HAP-1 (cell line): ENCODE results near the gene DAAM1.

Experiments used
- DNase-seq, 2 experiments: peaks; one replicate each; pipeline ENCODE4 v3.0.0-alpha.2; 2016 to 2020; ENCODE audit warnings: low spot score in 2 of 2
- H3K27me3 ChIP-seq: fragments of 250-450 bp; sonication (Bioruptor Pico); 2 replicates; pipeline ENCODE4 v1.5.1; 2020; ENCODE audit warnings: low read depth, mild to moderate bottlenecking, moderate library complexity
- H3K36me3 ChIP-seq: fragments of 250-450 bp; sonication (Bioruptor Pico); replicated peaks from 2 replicates; pipeline ENCODE4 v1.5.1; 2020; ENCODE audit warnings: mild to moderate bottlenecking
- H3K4me1 ChIP-seq: fragments of 250-450 bp; sonication (Bioruptor Pico); 2 replicates; pipeline ENCODE4 v1.5.1; 2020; ENCODE audit warnings: mild to moderate bottlenecking
- H3K4me3 ChIP-seq: fragments of 250-450 bp; sonication (Bioruptor Pico); 2 replicates; pipeline ENCODE4 v1.5.1; 2020; ENCODE audit warnings: mild to moderate bottlenecking, moderate library complexity
- H3K9me3 ChIP-seq: fragments of 250-450 bp; sonication (Bioruptor Pico); 2 replicates; pipeline ENCODE4 v1.5.1; 2020; ENCODE audit warnings: mild to moderate bottlenecking, moderate library complexity
- in situ Hi-C: fragments of 300-500 bp; cut with MboI; formaldehyde crosslinking; loops from 3 replicates; pipeline ENCODE4 v1.14.3; 2020; ENCODE audit warnings: low sequenced_read_pairs, inconsistent platforms, mixed read lengths

DAAM1 gene

DNA sequence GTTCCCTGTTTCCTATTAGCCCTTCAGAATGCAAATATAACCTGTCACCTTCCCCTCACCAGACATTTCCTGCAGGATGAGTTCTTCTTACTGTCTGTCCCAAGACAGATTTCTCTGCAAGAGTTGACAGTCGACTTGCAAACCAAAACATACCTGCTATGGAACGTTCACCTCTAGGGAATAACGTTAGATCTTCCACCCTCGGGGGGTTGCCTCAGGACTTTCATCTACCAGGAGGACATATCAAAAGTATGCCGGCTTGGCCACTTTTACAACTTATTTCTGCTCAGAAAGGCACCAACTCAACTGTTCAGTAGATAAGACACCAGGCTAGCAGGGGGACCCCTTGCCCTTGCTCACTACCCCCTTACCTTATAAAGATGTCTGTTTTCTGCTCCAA lies 92.5 kb downstream of the DAAM1 start:
- no peak for DNase-seq
- no peaks in the 10 kb centered on the region for H3K9me3 ChIP-seq
- H3K4me1 ChIP-seq, result no peaks in the 10 kb centered on the region
- H3K4me3 ChIP-seq, result no peak overlapping the region
- no peaks in the 10 kb centered on the region; the same call in 1 of the 2 replicates for H3K36me3 ChIP-seq
- in situ Hi-C loops, result no loop called here
- no peaks in the 10 kb centered on the region for H3K27me3 ChIP-seq

DNA sequence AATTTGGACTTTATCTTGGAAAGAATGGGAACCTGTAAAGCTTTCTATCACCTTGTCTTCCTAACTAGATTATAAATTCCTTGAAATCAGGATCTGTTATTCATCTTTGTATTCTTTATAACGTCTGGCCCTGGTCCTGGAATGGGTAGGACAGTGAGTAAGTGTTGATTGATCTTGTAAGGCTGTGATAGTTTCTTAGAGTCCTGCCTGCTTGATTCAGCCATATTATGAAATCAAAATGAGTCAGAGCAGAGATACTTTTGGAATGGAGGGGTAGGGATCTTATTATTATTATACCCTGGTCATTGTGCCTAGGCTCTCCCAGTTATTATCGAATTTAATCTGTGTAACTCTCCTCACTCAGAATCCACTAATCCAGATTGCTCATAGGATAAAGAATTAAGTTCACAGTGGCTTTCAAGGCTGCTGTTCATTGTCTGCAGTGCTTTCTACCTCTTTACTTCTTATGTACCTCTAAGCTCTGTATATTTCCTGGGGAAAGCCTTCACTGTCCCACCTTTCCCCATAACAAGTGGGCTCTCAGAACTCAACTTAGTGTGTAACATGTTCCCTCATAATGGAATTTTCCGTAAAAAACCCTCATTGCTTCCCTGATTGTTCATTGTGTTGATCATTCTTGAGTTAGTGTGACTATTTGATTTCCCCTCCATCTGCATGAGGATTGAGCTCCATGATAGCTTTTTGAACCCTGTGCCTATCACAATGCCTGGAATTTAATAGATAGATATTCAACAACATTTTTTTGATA lies 93.3 kb downstream of the DAAM1 start:
- Histone ChIP-seq H3K9me3 (no peaks in the 10 kb centered on the region), H3K36me3 (no peaks in the 10 kb centered on the region; the same call in 1 of the 2 replicates), H3K4me1 (no peaks in the 10 kb centered on the region), H3K27me3 (no peaks in the 10 kb centered on the region), H3K4me3 (no peak overlapping the region)
- in situ Hi-C loops, result no loop called here
- no peak for DNase-seq

DNA sequence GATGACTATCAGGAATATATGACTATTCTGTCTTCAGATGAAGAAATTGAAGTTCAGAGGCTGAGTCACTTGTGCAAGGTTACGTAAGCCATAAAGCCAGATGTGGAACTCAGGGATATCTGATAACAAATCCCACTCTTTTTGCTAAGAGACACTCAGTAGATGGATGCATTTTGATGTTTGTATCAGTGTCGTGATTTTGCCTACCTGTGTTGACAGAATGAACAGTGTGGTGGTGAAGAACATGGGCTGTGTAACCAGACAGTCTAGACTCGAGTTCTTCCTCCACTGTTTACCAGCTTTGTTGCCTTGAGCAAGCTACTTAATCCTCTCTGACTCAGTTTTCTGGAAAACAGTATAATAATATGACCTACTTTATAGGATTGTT lies 93.9 kb downstream of the DAAM1 start:
- Histone ChIP-seq H3K9me3 (no peaks in the 10 kb centered on the region), H3K36me3 (no peaks in the 10 kb centered on the region; the same call in 1 of the 2 replicates), H3K4me3 (no peak overlapping the region), H3K27me3 (no peaks in the 10 kb centered on the region), H3K4me1 (no peaks in the 10 kb centered on the region)
- in situ Hi-C loops, result no loop called here
- DNase-seq, result no peak

DNA sequence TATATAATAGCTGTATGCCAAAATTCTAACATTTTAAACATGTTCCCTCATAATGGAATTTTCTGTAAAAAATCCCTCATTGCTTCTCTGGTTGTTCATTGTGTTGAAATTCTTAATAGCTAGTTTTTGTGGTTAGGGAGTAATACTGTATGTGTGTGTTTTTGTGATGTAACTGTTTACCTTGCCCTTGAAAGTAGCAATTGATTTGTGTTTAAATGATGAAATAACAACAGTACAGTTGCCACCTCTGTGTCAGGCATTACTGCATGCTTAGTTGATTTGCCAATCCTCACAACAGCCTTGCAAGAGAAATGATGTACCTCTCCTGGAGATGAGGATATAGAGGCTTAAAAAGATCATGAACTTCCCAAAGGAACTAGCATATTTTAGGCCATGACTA lies 94.9 kb downstream of the DAAM1 start:
- Histone ChIP-seq H3K4me3 (no peak overlapping the region), H3K36me3 (no peaks in the 10 kb centered on the region; the same call in 1 of the 2 replicates), H3K4me1 (no peaks in the 10 kb centered on the region), H3K9me3 (no peaks in the 10 kb centered on the region), H3K27me3 (no peaks in the 10 kb centered on the region)
- in situ Hi-C loops, result no loop called here
- DNase-seq, result no peak

DNA sequence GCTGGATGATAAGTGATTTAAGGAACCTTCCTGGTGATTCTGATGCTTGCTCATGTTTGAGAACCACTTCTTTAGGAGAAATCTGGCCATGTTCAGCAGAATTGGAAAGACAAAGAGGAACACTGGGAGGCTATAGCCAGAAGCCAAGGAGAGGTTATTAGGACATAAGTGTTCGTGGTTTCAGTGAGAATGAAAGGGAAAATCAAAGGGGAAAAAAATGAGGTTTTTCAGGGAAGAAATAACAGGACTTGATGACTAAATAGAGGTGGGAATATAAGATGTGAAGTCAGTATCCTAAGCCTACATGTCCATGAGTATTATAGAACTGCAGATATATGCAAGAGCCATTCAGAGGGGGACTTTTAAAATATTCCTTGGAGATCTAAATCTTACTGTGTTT lies 95.6 kb downstream of the DAAM1 start:
- Histone ChIP-seq H3K4me3 (no peak overlapping the region), H3K9me3 (no peaks in the 10 kb centered on the region), H3K4me1 (no peaks in the 10 kb centered on the region), H3K27me3 (no peaks in the 10 kb centered on the region), H3K36me3 (no peaks in the 10 kb centered on the region)
- in situ Hi-C loops, result no loop called here
- DNase-seq, result no peak

DNA sequence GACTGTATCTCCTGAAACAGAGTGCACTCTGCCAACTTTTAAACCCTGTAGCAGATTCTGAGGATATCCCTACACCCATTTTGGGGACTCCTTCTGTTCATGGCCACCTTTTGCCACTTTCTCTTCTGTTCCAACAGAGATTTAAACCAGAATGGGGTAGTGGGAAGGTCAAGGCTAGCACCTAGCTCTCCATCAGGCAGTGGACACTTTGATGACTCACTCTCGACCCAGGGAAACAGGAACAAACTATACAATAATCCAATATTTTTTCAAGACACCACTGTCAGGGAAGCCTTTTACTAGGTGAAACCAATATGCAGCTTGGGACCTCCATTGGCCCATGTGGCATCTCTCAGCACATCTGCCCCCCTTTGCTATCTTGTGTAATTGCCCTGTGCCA lies 103.6 kb downstream of the DAAM1 start:
- DNase-seq, result no peak
- H3K36me3 ChIP-seq, result no peaks in the 10 kb centered on the region
- in situ Hi-C loops, result no loop called here

DNA sequence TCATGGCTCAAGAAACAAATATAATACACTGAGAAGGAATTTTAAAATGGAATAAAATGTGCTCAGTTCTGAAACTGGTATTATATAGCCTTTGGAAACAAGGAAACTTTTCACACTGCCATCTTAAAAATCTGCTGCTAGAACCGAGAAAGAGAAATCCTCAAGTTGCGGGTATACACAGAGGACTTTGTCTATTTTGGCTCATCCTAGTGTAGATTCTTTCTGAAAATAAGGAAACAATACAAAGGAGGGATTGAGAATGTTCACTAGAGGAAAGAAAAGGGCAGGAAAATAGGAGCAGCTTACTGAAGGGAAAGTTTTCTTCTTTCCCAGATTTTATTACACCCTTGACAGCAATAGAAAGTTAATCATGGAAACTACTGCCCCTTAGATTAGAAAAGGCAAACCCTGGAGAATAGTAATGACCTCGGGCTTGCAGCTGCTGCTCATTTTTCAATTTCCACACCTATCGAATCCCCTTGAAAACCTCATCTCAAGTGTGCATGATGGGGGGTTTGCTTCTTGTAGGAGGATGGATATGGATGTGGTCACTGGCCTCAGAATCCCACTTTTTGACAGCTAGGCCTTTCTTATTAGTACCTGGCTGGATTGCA lies 104.6 kb downstream of the DAAM1 start:
- H3K4me1 ChIP-seq, result peaks cover 3% of the 10 kb centered on the region; the same call in 1 of the 2 replicates
- no peaks in the 10 kb centered on the region for H3K27me3 ChIP-seq
- no peak overlapping the region for H3K4me3 ChIP-seq
- no peaks in the 10 kb centered on the region for H3K36me3 ChIP-seq
- H3K9me3 ChIP-seq, result no peaks in the 10 kb centered on the region
- in situ Hi-C loops, result no loop called here
- no peak for DNase-seq

More for the DNA sequence above, 103.6 kb downstream of the DAAM1 start:
- Histone ChIP-seq H3K4me3 (no peak overlapping the region), H3K27me3 (no peaks in the 10 kb centered on the region), H3K4me1 (peaks cover 3% of the 10 kb centered on the region; the same call in 1 of the 2 replicates), H3K9me3 (no peaks in the 10 kb centered on the region)

DNA sequence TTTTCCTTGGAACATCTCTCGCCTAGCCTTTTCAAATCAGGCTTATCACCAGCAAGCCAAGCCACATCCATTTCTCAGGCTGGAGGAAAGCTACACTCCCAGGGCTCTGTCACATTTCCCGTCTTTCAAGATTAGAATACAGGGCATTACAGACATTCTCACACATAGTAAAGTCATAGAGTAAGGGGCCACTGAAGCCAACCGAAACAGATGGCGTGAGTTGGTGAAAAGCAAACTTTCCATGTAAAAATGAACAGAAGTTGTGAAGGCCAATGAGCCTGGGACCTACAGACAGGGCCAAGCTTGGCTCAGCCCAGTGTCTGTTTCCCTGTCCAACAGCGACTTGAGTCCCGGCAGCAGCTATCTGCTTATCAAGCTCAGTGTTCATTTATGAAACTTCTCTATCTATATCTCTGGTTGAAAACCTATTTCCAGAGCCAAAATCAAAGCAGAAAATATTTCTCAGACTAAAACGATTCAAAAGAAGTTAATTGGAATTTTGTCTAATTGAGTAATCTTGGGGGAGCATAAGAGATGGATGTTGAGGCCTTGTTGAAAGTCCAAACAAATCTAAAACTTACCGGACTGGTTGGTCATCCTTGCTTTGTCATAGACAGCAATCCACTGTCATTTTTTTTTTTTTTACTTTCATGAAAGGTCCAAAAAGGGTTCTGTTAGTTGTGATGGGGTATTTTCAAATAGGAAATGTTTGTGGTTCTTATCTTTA lies 105.6 kb downstream of the DAAM1 start:
- in situ Hi-C loops, result no loop called here
- H3K4me3 ChIP-seq, result no peak overlapping the region
- peaks cover 3% of the 10 kb centered on the region; the same call in 1 of the 2 replicates for H3K4me1 ChIP-seq
- no peaks in the 10 kb centered on the region for H3K36me3 ChIP-seq
- no peak for DNase-seq
- no peaks in the 10 kb centered on the region for H3K9me3 ChIP-seq
- H3K27me3 ChIP-seq, result no peaks in the 10 kb centered on the region

DNA sequence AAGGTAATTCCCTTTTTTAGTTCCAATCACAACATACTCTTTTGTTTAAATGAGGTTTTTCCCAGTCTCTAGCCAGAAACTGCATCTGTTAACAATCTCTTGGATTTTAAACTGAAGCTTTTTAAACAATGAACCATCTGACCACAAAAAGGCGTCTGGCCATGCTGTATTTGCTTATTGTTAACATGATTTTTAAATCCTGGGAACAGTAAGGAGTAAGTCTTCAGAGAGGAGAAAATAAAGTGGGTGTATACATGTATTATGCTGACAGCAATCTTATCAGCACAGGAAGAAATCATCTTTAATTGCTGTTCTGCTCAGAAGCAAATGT lies 106.2 kb downstream of the DAAM1 start:
- Histone ChIP-seq H3K4me3 (no peak overlapping the region), H3K4me1 (peaks cover 3% of the 10 kb centered on the region; the same call in 1 of the 2 replicates), H3K9me3 (no peaks in the 10 kb centered on the region), H3K27me3 (no peaks in the 10 kb centered on the region), H3K36me3 (no peaks in the 10 kb centered on the region)
- in situ Hi-C loops, result no loop called here
- no peak for DNase-seq

DNA sequence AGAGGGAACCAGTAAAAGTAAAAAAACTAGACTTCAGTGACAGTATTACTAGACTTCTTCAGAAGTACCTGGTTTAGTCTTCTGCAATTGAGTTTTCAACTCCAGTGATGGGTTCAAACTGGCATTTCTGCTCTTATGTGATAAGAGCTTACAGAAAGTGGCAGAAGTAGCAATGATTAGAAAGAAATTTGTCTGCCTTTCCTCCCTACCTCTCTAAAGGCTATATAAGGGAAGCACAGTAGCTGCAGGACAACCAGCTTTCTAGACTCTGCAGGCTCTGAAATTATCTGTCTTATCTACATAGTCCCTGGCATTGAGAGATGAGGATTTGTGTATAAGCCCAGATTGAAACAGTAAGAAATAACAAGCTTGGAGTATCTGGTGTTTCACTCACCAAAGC lies 107.5 kb downstream of the DAAM1 start:
- no peaks in the 10 kb centered on the region for H3K36me3 ChIP-seq
- H3K9me3 ChIP-seq, result no peaks in the 10 kb centered on the region
- H3K27me3 ChIP-seq, result no peaks in the 10 kb centered on the region
- H3K4me3 ChIP-seq, result no peak overlapping the region
- DNase-seq, result no peak
- H3K4me1 ChIP-seq, result peaks cover 3% of the 10 kb centered on the region; the same call in 1 of the 2 replicates
- in situ Hi-C loops, result no loop called here

DNA sequence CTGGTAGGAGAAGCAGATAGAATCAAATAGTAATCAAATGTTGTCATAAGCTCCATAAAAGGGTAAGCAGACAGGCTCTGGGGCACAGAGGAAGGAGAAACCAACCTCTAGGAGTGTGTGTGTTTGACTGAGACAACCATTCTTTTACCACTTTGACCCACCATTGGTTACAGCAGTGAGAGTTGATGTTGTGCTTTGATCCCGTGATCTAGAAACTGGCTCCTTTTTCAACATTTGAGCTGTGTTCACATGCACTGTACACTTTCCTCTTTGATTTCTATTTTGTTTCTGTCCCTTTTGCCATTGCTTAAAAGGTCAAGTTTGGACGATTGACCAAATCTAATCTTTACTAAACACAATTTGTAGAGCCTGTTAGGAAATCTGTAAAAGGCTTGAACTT lies 108.0 kb downstream of the DAAM1 start:
- no peak for DNase-seq
- no peaks in the 10 kb centered on the region for H3K36me3 ChIP-seq

DNA sequence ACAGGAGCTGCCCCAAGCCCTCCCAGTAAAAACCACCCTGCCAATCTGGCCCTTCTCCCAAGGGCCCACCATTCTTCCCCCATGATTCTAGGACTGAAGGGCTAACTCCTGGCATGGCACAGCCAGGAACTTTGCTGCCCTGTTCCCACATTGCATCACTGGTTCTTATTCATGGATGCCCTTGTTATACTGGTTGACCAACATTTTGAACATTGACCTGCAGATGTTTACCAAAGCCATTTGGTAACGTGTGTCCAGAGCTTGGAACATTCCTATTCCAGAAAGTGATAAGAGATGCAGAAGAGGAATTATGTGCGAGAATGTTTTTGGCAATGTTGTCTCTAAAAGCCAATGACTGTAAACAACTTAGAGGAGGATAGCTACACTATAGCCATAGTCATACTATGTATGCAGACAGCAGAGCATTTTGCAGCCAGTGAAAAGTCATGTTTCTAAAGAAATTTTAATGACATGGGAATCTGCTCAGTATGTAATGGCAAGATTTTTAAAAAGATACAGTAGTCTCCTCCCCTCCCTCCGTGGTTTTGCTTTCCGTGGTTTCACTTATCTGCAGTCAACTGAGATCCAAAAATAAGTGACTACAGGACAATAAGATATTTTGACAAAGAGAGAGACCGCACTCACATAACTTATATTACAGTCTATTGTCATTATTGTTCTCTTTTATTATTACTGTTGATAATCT lies 108.8 kb downstream of the DAAM1 start:
- H3K36me3 ChIP-seq, result no peaks in the 10 kb centered on the region
- no peaks in the 10 kb centered on the region for H3K9me3 ChIP-seq
- H3K4me3 ChIP-seq, result no peak overlapping the region
- H3K4me1 ChIP-seq, result peaks cover 3% of the 10 kb centered on the region; the same call in 1 of the 2 replicates
- in situ Hi-C loops, result no loop called here
- no peak for DNase-seq
- H3K27me3 ChIP-seq, result no peaks in the 10 kb centered on the region

More for the DNA sequence above, 108.0 kb downstream of the DAAM1 start:
- H3K27me3 ChIP-seq, result no peaks in the 10 kb centered on the region
- H3K4me1 ChIP-seq, result peaks cover 3% of the 10 kb centered on the region; the same call in 1 of the 2 replicates
- no peaks in the 10 kb centered on the region for H3K9me3 ChIP-seq
- H3K4me3 ChIP-seq, result no peak overlapping the region
- in situ Hi-C loops, result no loop called here

DNA sequence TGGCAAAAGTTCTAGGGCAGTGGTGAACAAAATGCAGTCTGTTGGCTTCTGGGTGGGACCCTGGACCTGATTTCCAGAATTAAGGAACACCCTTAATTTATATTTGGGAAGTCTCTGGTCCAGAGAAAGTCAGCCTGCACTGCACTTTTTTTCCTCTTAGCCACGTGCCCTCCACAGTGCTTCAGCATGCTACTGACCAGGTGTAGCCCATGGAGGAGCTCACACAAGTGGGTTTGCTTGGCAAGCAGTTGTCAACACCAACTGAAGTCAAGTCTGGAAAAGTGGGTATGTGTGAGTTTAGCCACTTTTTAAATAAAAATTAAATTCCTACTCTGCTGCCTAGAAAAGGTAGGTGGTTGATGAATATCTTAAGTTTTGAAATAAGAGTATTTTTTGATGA lies 111.3 kb downstream of the DAAM1 start:
- DNase-seq, result no peak
- Histone ChIP-seq H3K4me1 (no peaks in the 10 kb centered on the region; the same call in 1 of the 2 replicates), H3K4me3 (no peak overlapping the region), H3K36me3 (no peaks in the 10 kb centered on the region), H3K27me3 (no peaks in the 10 kb centered on the region), H3K9me3 (no peaks in the 10 kb centered on the region)
- in situ Hi-C loops, result no loop called here
